IMR-90 (cell line): ENCODE measurements around the gene COL28A1. TPM values are rescaled to one million over a fixed set of nuclear protein-coding genes. Genes with fewer than 3 reads are reported as not detected.

Experiments
- ATAC-seq: fragments of 200-7000 bp; cut with Tn5 transposase; 2 replicates; pipeline ENCODE4 v1.9.1; 2020; ENCODE audit warnings: low read depth, mild to moderate bottlenecking, moderate library complexity
- BruUV-seq: library from RNA; stranded (reverse); fragments of 400-500 nt; replicated peaks from 2 replicates; lab custom pipeline; 2021; lab: Mats Ljungman, UMichigan
- CTCF ChIA-PET: fragments of 300-600 bp; formaldehyde crosslinking; extraction: SDS; loops from one replicate; lab custom pipeline; 2021; ENCODE audit warnings: antibody characterized with exemption; lab: Yijun Ruan, JAX
- POLR2A ChIA-PET: fragments of 300-600 bp; sonication (Branson Sonifier 250); formaldehyde crosslinking; loops from one replicate; lab custom pipeline; 2022; ENCODE audit warnings: antibody characterized with exemption; ENCODE audit not compliant: unreplicated experiment; lab: Charles Lee
- DNase-seq: peaks from one replicate; pipeline ENCODE4 v3.0.0; 2013
- H2AFZ ChIP-seq: replicated peaks from 2 replicates; pipeline ENCODE3; 2013; ENCODE audit warnings: low read length, mild to moderate bottlenecking; ENCODE audit not compliant: poor library complexity
- H2AK5ac ChIP-seq: 2 replicates; pipeline ENCODE4 v1.6.1; 2013; ENCODE audit warnings: low read depth, low read length, inconsistent platforms
- H2AK9ac ChIP-seq: replicated peaks from 2 replicates; pipeline ENCODE3; 2013; ENCODE audit warnings: mild to moderate bottlenecking, low read depth, low read length, moderate library complexity; ENCODE audit not compliant: poor library complexity
- H2BK120ac ChIP-seq: 2 replicates; pipeline ENCODE4 v1.6.1; 2013; ENCODE audit warnings: low read depth, low read length, inconsistent platforms
- H2BK15ac ChIP-seq: 3 replicates; pipeline ENCODE4 v1.6.1; 2013; ENCODE audit warnings: low read depth, low read length, inconsistent platforms
- H2BK20ac ChIP-seq: 2 replicates; pipeline ENCODE4 v1.6.1; 2013; ENCODE audit warnings: low read depth, mild to moderate bottlenecking, inconsistent platforms, low read length, moderate library complexity
- H2BK5ac ChIP-seq: 2 replicates; pipeline ENCODE4 v1.6.1; 2013; ENCODE audit warnings: mild to moderate bottlenecking, low read depth, low read length, inconsistent platforms; ENCODE audit not compliant: poor library complexity, severe bottlenecking
- H3K14ac ChIP-seq: replicated peaks from 2 replicates; pipeline ENCODE4 v1.6.1; 2013; ENCODE audit warnings: low read depth, low read length, inconsistent platforms
- H3K18ac ChIP-seq: 2 replicates; pipeline ENCODE4 v1.6.1; 2013; ENCODE audit warnings: low read depth, low read length, control low read depth
- H3K23ac ChIP-seq: 2 replicates; pipeline ENCODE4 v1.6.1; 2013; ENCODE audit warnings: low read depth, low read length, inconsistent platforms
- H3K27ac ChIP-seq: 2 replicates; pipeline ENCODE4 v1.5.1; 2013; ENCODE audit warnings: mild to moderate bottlenecking, control low read depth, low read length; ENCODE audit not compliant: insufficient read depth
- H3K27me3 ChIP-seq: 2 replicates; pipeline ENCODE4 v1.6.1; 2013; ENCODE audit warnings: low read length; ENCODE audit not compliant: control insufficient read depth, insufficient read depth
- H3K36me3 ChIP-seq: 2 replicates; pipeline ENCODE4 v1.6.1; 2013; ENCODE audit warnings: low read length, mixed read lengths; ENCODE audit not compliant: control insufficient read depth, insufficient read depth
- H3K4ac ChIP-seq: 2 replicates; pipeline ENCODE4 v1.6.1; 2013; ENCODE audit warnings: low read depth, low read length, inconsistent platforms
- H3K4me1 ChIP-seq: 2 replicates; pipeline ENCODE4 v1.6.1; 2013; ENCODE audit warnings: low read length, mixed read lengths; ENCODE audit not compliant: control insufficient read depth, insufficient read depth
- H3K4me2 ChIP-seq: 2 replicates; pipeline ENCODE4 v1.6.1; 2013; ENCODE audit warnings: low read depth, mild to moderate bottlenecking, control low read depth, low read length, moderate library complexity
- H3K4me3 ChIP-seq: 2 replicates; pipeline ENCODE4 v1.5.1; 2013; ENCODE audit warnings: low read depth, mild to moderate bottlenecking, control low read depth, low read length, moderate library complexity; ENCODE audit not compliant: insufficient read depth
- H3K56ac ChIP-seq: 2 replicates; pipeline ENCODE4 v1.6.1; 2013; ENCODE audit warnings: low read length, inconsistent platforms; ENCODE audit not compliant: insufficient read depth; ENCODE audit errors: extremely low read depth
- H3K79me1 ChIP-seq, 2 experiments: 2 replicates each; pipeline ENCODE4 v1.6.1; 2013; ENCODE audit warnings: low read length in 2 of 2, inconsistent platforms in 1 of 2, low read depth in 1 of 2
- H3K9ac ChIP-seq: 2 replicates; pipeline ENCODE4 v1.6.1; 2013; ENCODE audit warnings: low read depth, low read length, control low read depth
- H3K9me1 ChIP-seq: 2 replicates; pipeline ENCODE4 v1.6.1; 2013; ENCODE audit warnings: low read length, inconsistent platforms; ENCODE audit not compliant: insufficient read depth
- H3K9me3 ChIP-seq: 2 replicates; pipeline ENCODE4 v1.6.1; 2013; ENCODE audit warnings: low read length; ENCODE audit not compliant: control insufficient read depth, insufficient read depth
- H4K20me1 ChIP-seq: 2 replicates; pipeline ENCODE4 v1.6.1; 2013; ENCODE audit warnings: low read length, inconsistent platforms; ENCODE audit not compliant: insufficient read depth
- H4K5ac ChIP-seq: 2 replicates; pipeline ENCODE4 v1.6.1; 2013; ENCODE audit warnings: mild to moderate bottlenecking, low read depth, low read length, control low read depth
- H4K8ac ChIP-seq, 2 experiments: 2 replicates each; pipeline ENCODE4 v1.6.1; 2013; ENCODE audit warnings: low read depth in 2 of 2, low read length in 2 of 2, control low read depth in 1 of 2, inconsistent platforms in 1 of 2
- H4K91ac ChIP-seq: 2 replicates; pipeline ENCODE4 v1.6.1; 2013; ENCODE audit warnings: low read depth, low read length, inconsistent platforms; ENCODE audit not compliant: insufficient read depth
- BHLHE40 ChIP-seq: fragments of 150-350 bp; IDR thresholded peaks from 2 replicates; pipeline ENCODE4 v1.6.1; 2016; ENCODE audit warnings: mild to moderate bottlenecking, low read depth, low read length
- CEBPB ChIP-seq: IDR thresholded peaks from 2 replicates; pipeline ENCODE4 v1.6.1; 2012; ENCODE audit warnings: low read depth, low read length, improper control_type of control experiment
- CHD1 ChIP-seq: IDR thresholded peaks from 2 replicates; pipeline ENCODE4 v1.6.1; 2012; ENCODE audit warnings: low read depth, low read length, improper control_type of control experiment
- FOS ChIP-seq: fragments of 150-350 bp; IDR thresholded peaks from 2 replicates; pipeline ENCODE4 v1.6.1; 2016; ENCODE audit warnings: low read depth, low read length
- MAZ ChIP-seq: IDR thresholded peaks from 2 replicates; pipeline ENCODE4 v1.6.1; 2012; ENCODE audit warnings: low read depth, mild to moderate bottlenecking, low read length, improper control_type of control experiment, moderate library complexity, borderline replicate concordance
- MXI1 ChIP-seq: IDR thresholded peaks from 2 replicates; pipeline ENCODE4 v1.6.1; 2012; ENCODE audit warnings: low read depth, mild to moderate bottlenecking, low read length, moderate library complexity, borderline replicate concordance
- POLR2A ChIP-seq: IDR thresholded peaks from 2 replicates; pipeline ENCODE4 v1.6.1; 2012; ENCODE audit warnings: mild to moderate bottlenecking, low read depth, low read length
- RAD21 ChIP-seq: IDR thresholded peaks from 2 replicates; pipeline ENCODE4 v1.6.1; 2012; ENCODE audit warnings: low read length, improper control_type of control experiment
- RFX5 ChIP-seq: IDR thresholded peaks from 2 replicates; pipeline ENCODE4 v1.8.0; 2012; ENCODE audit warnings: low read depth, mild to moderate bottlenecking, low read length, moderate library complexity
- SMC3 ChIP-seq: fragments of 150-350 bp; IDR thresholded peaks from 2 replicates; pipeline ENCODE4 v1.6.1; 2016; ENCODE audit warnings: low read depth, mild to moderate bottlenecking, antibody characterized with exemption, low read length, moderate library complexity
- USF2 ChIP-seq: fragments of 150-350 bp; IDR thresholded peaks from 2 replicates; pipeline ENCODE4 v1.6.1; 2017; ENCODE audit warnings: mild to moderate bottlenecking, antibody characterized with exemption, low read length, low read depth
- WGBS, 2 experiments: methylation state at CpG; one replicate each; pipeline versions ENCODE4 v1.1.5 to v1.1.7; 2013; ENCODE audit warnings: missing lambda C conversion rate in 2 of 2; ENCODE audit not compliant: insufficient read length in 1 of 2; ENCODE audit errors: extremely low coverage in 2 of 2; 5-methylcytosine and 5-hydroxymethylcytosine counted together
- dilution Hi-C: fragments of 300-500 bp; cut with HindIII; formaldehyde crosslinking; loops from one replicate; pipeline ENCODE4 v1.14.3; 2018; ENCODE audit warnings: low sequenced_read_pairs; ENCODE audit not compliant: unreplicated experiment
- in situ Hi-C: fragments of 300-500 bp; cut with MboI; formaldehyde crosslinking; loops from 3 replicates; pipeline ENCODE4 v1.14.3; 2019; ENCODE audit warnings: low sequenced_read_pairs, inconsistent platforms, mixed read lengths
- intact Hi-C: fragments of 100-400 bp; cut with micrococcal nuclease; formaldehyde crosslinking; loops from 2 replicates; pipeline ENCODE4 v1.10.0; 2022
- polyA plus RNA-seq, 3 experiments: library from polyadenylated mRNA; depleted of rRNA; stranded (reverse); fragments of >200 nt; gene quantifications; 2 replicates each; pipeline ENCODE4 v1.2.3, GENCODE V29; 2012; ENCODE audit warnings: low replicate concordance in 1 of 3
- total RNA-seq: library from RNA; depleted of rRNA; stranded (reverse); fragments of >200 nt; gene quantifications from 2 replicates; pipeline ENCODE4 v1.2.3, GENCODE V29; 2012

Gene COL28A1
- total and polyA plus RNA-seq, 2 of the 4 experiments (the other 2 are of a cell fraction): under 0.01 to 0.05 TPM

- no CpG with 5 or more reads among the region's 3 CpGs for WGBS, 2 experiments
- intact Hi-C loops: no loop called here
- Histone ChIP-seq H3K36me3 (no peaks in the 10 kb centered on the region), H2AK5ac (no peak overlapping the region), H3K9me1 (0 out of 2 replicates have a peak, but pooled peaks cover 2% of the 10 kb centered on the region), H4K20me1 (no peaks in the 10 kb centered on the region), H3K4ac (no peak overlapping the region), H3K4me3 (no peak overlapping the region), H3K4me2 (no peak overlapping the region), H3K14ac (no peak overlapping the region; the same call in 1 of the 2 replicates), H4K5ac (no peak overlapping the region), H3K79me1 (no peaks in the 10 kb centered on the region), H4K8ac (no peak overlapping the region), H3K56ac (no peak overlapping the region), H3K27ac (no peak overlapping the region), H4K91ac (no peak overlapping the region), H3K23ac (no peak overlapping the region), H3K9me3 (no peaks in the 10 kb centered on the region), H2BK5ac (no peak overlapping the region), H2AK9ac (no peak overlapping the region), H2BK20ac (0 out of 2 replicates have a peak overlapping the region, but pooled peaks have one; percentile 51), H3K4me1 (peaks cover 2% of the 10 kb centered on the region; the same call in 1 of the 2 replicates), H2BK120ac (no peak overlapping the region), H3K27me3 (no peaks in the 10 kb centered on the region), H2AFZ (no peak overlapping the region), H3K9ac (no peak overlapping the region), H2BK15ac (no peak overlapping the region), H3K18ac (no peak overlapping the region)
- BruUV-seq: no TSS peak
- dilution Hi-C loops: no loop called here
- no peak for TF ChIP-seq POLR2A
- no peak for TF ChIP-seq RFX5
- no peak for TF ChIP-seq BHLHE40
- no peak for TF ChIP-seq CEBPB
- no peak for TF ChIP-seq RAD21
- TF ChIP-seq MAZ: no peak
- no peak for TF ChIP-seq MXI1
- TF ChIP-seq FOS: no peak
- TF ChIP-seq USF2: no peak
- TF ChIP-seq SMC3: no peak
- TF ChIP-seq CHD1: no peak
- ATAC-seq: no peak
- in situ Hi-C loops: loop anchor here (25.0 kb wide), 2 partner anchors 328 to 528 kb away; partner anchors contain the start of gene GLCCI1
- no peak for DNase-seq
- ChIA-PET CTCF (interaction anchor here (1.2 to 1.5 kb wide), 2 partner anchors 10 to 106 kb away, joined by 3 to 4 read pairs; no protein-coding TSS in a partner anchor), POLR2A (no interaction called here)
Measured at GRCh38 chr7:7434329-7434728, 101.3 kb downstream of the COL28A1 start.
